A673 (cell line): ENCODE results near the gene ZDHHC16. TPM values are rescaled to one million over a fixed set of nuclear protein-coding genes. Genes with fewer than 3 reads are reported as not detected.

Source experiments
- BruUV-seq: library from RNA; stranded (reverse); fragments of 400-500 nt; replicated peaks from 2 replicates; lab custom pipeline; 2021; lab: Mats Ljungman, UMichigan
- CTCF ChIA-PET: fragments of 300-600 bp; sonication (Branson Sonifier 250); formaldehyde crosslinking; loops from one replicate; lab custom pipeline; 2022; ENCODE audit warnings: antibody characterized with exemption; lab: Charles Lee
- POLR2A ChIA-PET: fragments of 300-600 bp; sonication (Branson Sonifier 250); formaldehyde crosslinking; loops from one replicate; lab custom pipeline; 2022; ENCODE audit warnings: antibody characterized with exemption; ENCODE audit not compliant: low non-redundant PET; lab: Charles Lee
- DNase-seq: peaks from one replicate; pipeline ENCODE4 v3.0.0-alpha.2; 2015; ENCODE audit warnings: low spot score
- H3K27ac ChIP-seq: fragments of 200-600 bp; sonication (generic); 2 replicates; pipeline ENCODE4 v1.5.1; 2016; ENCODE audit warnings: mixed run types, low read depth, mild to moderate bottlenecking, mixed read lengths, antibody characterized with exemption, low read length; ENCODE audit not compliant: poor library complexity, severe bottlenecking
- H3K27me3 ChIP-seq: fragments of 200-600 bp; sonication (generic); replicated peaks from 2 replicates; pipeline ENCODE4 v1.6.1; 2017; ENCODE audit warnings: mixed run types, low read depth, mild to moderate bottlenecking, mixed read lengths, antibody characterized with exemption, low read length; ENCODE audit not compliant: insufficient read depth, poor library complexity
- H3K36me3 ChIP-seq: fragments of 200-600 bp; sonication (generic); 2 replicates; pipeline ENCODE4 v1.6.1; 2016; ENCODE audit warnings: mixed run types, mild to moderate bottlenecking, mixed read lengths, antibody characterized with exemption, low read length; ENCODE audit not compliant: insufficient read depth, poor library complexity, severe bottlenecking
- H3K4me1 ChIP-seq: fragments of 200-600 bp; sonication (generic); 2 replicates; pipeline ENCODE4 v1.6.1; 2017; ENCODE audit warnings: mixed run types, mild to moderate bottlenecking, mixed read lengths, antibody characterized with exemption, low read length; ENCODE audit not compliant: insufficient read depth, poor library complexity, severe bottlenecking
- H3K4me3 ChIP-seq: fragments of 200-600 bp; sonication (generic); 2 replicates; pipeline ENCODE4 v1.5.1; 2016; ENCODE audit warnings: low read depth, mixed run types, mild to moderate bottlenecking, mixed read lengths, low read length; ENCODE audit not compliant: poor library complexity, severe bottlenecking
- H3K9me3 ChIP-seq: fragments of 200-600 bp; sonication (generic); 2 replicates; pipeline ENCODE4 v1.6.1; 2016; ENCODE audit warnings: mixed run types, low read depth, mild to moderate bottlenecking, mixed read lengths, antibody characterized with exemption, low read length; ENCODE audit not compliant: poor library complexity, severe bottlenecking
- EZH2 ChIP-seq: fragments of 200-600 bp; sonication (generic); IDR thresholded peaks from 2 replicates; pipeline ENCODE4 v1.6.1; 2017; ENCODE audit warnings: borderline replicate concordance, low read depth, mild to moderate bottlenecking, mixed read lengths, antibody characterized with exemption, low read length; ENCODE audit not compliant: poor library complexity, severe bottlenecking
- intact Hi-C: fragments of 100-400 bp; cut with micrococcal nuclease; formaldehyde crosslinking; loops from one replicate; pipeline ENCODE4 v1.10.0; 2022; ENCODE audit not compliant: unreplicated experiment
- total RNA-seq: library from RNA; stranded (reverse); gene quantifications from 2 replicates; pipeline ENCODE4 v1.2.3, GENCODE V29; 2021
- TF ChIP-seq, protein P1 (sequence below): fragments of 300-800, 200-600 bp; sonication (generic); conservative IDR thresholded peaks from 2 replicates; pipeline ENCODE4 v1.5.1; 2017; ENCODE audit warnings: low read depth, mild to moderate bottlenecking, antibody characterized with exemption, low read length, moderate library complexity, mixed read lengths

The ZDHHC16 gene
- total RNA-seq, 1 experiment from 2014 or later: 49.2 TPM

DNA sequence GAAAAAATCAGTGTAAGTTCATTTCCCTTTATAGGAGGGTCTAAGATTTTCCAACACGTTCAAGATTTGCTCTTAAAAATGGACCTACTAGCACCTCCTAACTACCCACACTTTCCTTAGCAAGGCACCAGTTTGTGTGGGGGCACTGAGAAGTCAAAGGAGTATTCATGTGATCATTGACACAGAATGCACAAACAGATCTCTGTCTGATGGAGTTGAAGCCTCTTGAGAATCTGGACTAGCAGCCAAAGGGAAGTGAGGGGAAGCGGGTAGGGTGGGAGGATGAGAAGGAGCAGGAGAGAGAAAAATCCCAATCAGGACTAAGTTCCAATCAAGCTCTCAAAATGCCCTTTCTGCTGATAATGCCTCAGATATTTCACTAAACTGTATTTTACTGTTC lies 48.2 kb downstream of the ZDHHC16 start:
- Histone ChIP-seq H3K27me3 (peaks cover under 1% of the 10 kb centered on the region), H3K4me3 (no peak overlapping the region), H3K27ac (no peak overlapping the region), H3K36me3 (no peaks in the 10 kb centered on the region), H3K9me3 (no peaks in the 10 kb centered on the region), H3K4me1 (peaks cover 6% of the 10 kb centered on the region)
- no peak for DNase-seq
- no TSS peak for BruUV-seq
- ChIA-PET CTCF (no interaction called here), POLR2A (no interaction called here)
- intact Hi-C loops: no loop called here
- TF ChIP-seq, protein P1, sequence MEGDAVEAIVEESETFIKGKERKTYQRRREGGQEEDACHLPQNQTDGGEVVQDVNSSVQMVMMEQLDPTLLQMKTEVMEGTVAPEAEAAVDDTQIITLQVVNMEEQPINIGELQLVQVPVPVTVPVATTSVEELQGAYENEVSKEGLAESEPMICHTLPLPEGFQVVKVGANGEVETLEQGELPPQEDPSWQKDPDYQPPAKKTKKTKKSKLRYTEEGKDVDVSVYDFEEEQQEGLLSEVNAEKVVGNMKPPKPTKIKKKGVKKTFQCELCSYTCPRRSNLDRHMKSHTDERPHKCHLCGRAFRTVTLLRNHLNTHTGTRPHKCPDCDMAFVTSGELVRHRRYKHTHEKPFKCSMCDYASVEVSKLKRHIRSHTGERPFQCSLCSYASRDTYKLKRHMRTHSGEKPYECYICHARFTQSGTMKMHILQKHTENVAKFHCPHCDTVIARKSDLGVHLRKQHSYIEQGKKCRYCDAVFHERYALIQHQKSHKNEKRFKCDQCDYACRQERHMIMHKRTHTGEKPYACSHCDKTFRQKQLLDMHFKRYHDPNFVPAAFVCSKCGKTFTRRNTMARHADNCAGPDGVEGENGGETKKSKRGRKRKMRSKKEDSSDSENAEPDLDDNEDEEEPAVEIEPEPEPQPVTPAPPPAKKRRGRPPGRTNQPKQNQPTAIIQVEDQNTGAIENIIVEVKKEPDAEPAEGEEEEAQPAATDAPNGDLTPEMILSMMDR: no peak
- TF ChIP-seq EZH2: no peak

DNA sequence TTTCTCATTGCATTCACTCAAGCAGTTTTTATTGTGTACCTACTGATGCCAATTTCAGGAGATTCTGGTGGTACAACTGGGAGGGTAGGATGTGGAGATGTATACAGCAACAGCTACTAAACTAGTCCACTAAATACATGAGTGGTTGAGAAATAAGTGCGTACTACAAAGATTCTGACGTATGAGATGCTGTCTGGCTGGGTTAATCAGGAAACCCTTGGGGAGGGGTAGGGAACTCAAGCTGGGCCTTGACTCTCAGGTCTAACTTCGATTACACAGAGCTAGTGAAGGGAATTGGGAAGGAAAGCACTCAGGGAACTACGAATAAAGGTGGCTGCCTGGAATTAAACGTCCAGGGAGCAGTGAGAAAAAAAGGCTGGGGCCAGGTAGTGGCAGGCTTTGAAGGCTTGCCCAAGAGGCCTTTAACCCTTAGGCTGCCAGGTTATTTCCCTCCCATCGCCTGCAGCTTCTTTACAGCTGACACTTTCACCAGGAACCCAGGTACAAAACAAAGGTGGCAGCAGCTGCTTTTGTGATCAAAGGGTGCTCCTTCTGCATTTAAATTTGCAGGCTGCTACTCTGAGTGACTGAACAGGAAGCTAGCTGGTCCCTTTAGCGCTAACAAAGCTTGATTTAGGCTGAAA lies 49.0 kb downstream of the ZDHHC16 start:
- DNase-seq: peak; percentile 21
- ChIA-PET POLR2A (interaction anchor here (0.6 to 0.7 kb wide), 2 partner anchors 41 to 81 kb away, joined by 3 to 5 read pairs; no protein-coding TSS in a partner anchor), CTCF (interaction anchor here (0.7 kb wide), 1 partner anchor 162 kb away, joined by 3 read pairs; no protein-coding TSS in a partner anchor)
- H3K27ac ChIP-seq: peak overlapping the region; percentile 25
- no peak for TF ChIP-seq EZH2
- TF ChIP-seq, protein P1: no peak
- H3K36me3 ChIP-seq: no peaks in the 10 kb centered on the region
- no peaks in the 10 kb centered on the region for H3K9me3 ChIP-seq
- H3K27me3 ChIP-seq: peaks cover 9% of the 10 kb centered on the region
- H3K4me3 ChIP-seq: no peak overlapping the region
- peaks cover 11% of the 10 kb centered on the region for H3K4me1 ChIP-seq
- intact Hi-C loops: no loop called here
- BruUV-seq: no TSS peak

DNA sequence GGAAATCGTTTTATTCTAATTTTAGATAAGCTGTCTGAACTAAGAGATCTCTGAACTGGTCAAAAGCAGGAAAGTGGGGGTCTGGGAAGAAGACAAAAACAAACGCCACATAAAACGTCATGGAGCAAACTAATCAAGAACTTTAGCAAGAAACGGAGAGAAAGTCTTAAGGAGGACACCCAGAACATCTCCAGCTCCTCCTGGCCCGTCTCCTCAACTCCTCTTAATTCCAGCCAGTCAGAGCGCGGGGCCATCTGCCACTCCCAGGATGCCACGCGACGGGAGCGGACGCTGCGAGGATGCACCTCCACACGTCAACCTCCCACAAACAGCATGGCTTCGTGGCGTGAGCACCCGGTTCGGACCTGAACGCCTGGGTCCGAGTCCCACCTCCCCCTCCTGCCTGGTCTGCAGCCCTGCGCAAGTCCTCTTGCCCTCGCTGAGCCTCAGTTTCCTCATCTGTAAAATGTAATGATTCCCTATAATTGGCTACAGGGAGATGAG lies 51.6 kb downstream of the ZDHHC16 start:
- Histone ChIP-seq H3K4me1 (peaks cover 13% of the 10 kb centered on the region), H3K36me3 (no peaks in the 10 kb centered on the region), H3K27ac (peak overlapping the region; percentile 88), H3K27me3 (peaks cover 27% of the 10 kb centered on the region), H3K4me3 (peak overlapping the region; percentile 93), H3K9me3 (no peaks in the 10 kb centered on the region)
- BruUV-seq: no TSS peak
- DNase-seq: peak; percentile 88
- TF ChIP-seq, protein P1: no peak
- no peak for TF ChIP-seq EZH2
- ChIA-PET CTCF (no interaction called here), POLR2A (no interaction called here)
- intact Hi-C loops: no loop called here
